22Rv1 (cell line): ENCODE measurements around the gene CYP26C1.

Experiments
- H3K27ac ChIP-seq: fragments of 450-650 bp; 2 replicates; pipeline ENCODE4 v1.5.1; 2017
- ZFX ChIP-seq: fragments of 450-650 bp; IDR thresholded peaks from 2 replicates; pipeline ENCODE4 v1.6.1; 2017; ENCODE audit warnings: antibody characterized with exemption, borderline replicate concordance
- TF ChIP-seq, protein P1 (sequence below): fragments of 450-650 bp; IDR thresholded peaks from 2 replicates; pipeline ENCODE4 v1.5.1; 2017; ENCODE audit warnings: mild to moderate bottlenecking

The CYP26C1 gene

DNA sequence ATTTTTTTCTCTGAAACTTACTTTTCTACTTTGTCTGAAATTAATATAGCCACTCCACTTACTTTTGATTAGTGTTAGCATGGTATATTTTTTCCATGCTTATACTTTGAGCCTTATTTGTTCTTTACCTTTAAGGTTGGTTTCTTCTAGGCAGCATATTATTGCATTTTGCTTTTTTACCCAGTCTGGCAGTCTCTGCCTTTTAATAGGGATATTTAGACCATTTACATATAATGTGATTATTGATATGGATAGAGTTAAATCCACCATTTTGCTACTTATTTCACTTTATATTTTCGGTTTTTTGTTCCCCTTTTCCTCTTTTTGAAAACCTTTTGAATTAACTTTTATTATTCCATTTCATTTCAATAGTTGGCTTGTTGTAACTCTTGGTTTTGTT lies 43.4 kb downstream of the CYP26C1 start:
- H3K27ac ChIP-seq: no peak overlapping the region

DNA sequence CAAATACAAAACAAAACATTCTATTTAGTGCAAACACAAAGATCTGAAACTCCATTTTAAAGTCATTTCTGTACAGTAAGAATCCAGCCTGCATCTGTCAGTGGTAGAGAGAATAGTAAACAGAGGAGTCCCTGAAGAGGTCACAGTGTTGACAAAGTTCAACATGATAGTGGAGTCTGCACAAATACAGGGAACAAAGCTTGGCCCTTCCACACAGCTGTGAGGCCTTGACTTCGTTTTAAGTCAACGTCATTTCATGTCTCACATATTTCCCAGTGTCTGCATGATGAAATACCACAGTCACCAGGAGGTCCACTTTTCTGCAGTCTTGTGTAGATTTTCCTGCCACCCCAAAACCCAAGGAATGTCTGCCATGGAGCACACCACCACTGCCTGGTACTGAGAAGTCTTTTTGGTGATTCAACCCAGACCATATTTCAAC lies 46.1 kb downstream of the CYP26C1 start:
- TF ChIP-seq, protein P1, sequence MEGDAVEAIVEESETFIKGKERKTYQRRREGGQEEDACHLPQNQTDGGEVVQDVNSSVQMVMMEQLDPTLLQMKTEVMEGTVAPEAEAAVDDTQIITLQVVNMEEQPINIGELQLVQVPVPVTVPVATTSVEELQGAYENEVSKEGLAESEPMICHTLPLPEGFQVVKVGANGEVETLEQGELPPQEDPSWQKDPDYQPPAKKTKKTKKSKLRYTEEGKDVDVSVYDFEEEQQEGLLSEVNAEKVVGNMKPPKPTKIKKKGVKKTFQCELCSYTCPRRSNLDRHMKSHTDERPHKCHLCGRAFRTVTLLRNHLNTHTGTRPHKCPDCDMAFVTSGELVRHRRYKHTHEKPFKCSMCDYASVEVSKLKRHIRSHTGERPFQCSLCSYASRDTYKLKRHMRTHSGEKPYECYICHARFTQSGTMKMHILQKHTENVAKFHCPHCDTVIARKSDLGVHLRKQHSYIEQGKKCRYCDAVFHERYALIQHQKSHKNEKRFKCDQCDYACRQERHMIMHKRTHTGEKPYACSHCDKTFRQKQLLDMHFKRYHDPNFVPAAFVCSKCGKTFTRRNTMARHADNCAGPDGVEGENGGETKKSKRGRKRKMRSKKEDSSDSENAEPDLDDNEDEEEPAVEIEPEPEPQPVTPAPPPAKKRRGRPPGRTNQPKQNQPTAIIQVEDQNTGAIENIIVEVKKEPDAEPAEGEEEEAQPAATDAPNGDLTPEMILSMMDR: no peak
- TF ChIP-seq ZFX: no peak
- H3K27ac ChIP-seq: no peak overlapping the region

More for the DNA sequence above, 43.4 kb downstream of the CYP26C1 start:
- TF ChIP-seq ZFX: no peak
- TF ChIP-seq, protein P1: no peak

DNA sequence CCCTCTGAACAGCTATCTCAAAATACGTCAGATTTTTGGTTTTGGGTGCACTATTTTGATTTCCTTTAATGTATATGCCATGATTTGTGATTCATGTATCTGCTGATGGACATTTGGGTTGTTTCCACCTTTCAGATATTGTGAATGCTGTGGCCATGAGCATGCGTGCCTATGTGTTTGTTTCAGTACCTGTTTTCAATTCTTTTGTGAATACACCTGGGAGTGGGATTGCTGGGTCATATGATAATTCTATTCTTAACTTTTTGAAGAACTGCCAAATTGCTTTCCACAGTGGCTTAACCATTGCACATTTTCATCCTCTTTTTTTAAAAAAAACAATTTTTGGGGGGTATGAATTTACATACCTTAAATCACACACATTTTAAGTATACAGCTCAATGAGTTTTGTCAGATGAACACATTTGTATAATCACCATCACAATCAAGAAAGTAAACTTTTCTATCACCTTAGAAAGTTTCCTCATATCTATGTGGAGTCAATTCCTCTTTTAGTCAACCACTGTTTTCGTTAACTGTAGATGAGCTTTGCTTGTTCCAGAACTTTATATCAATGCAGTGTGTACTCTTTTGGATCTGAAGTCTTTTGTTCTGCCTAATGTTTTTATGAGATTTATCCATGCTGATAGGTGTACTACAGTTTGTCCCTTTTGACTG lies 50.0 kb downstream of the CYP26C1 start:
- no peak for TF ChIP-seq ZFX
- TF ChIP-seq, protein P1: no peak
- H3K27ac ChIP-seq: no peak overlapping the region

DNA sequence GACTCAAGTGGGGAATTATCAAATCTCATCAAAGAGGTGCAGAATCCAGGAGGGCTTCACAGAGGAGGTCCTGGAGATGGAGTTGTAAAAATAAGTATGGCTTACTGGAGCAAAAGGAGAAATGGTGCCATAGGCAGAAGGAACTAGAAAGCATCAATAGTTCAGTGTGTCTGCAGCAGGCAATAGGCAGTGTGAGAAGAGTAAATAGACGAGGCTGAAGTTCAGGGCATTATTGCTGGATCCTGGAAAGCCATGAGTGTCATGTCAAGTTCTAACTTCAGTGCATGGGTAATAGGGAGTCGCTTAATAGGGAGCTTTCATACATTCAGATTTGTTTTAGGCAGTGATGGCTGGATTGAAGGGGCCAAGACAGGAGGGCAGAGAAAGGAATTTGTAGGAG lies 52.4 kb downstream of the CYP26C1 start:
- TF ChIP-seq, protein P1: no peak
- no peak for TF ChIP-seq ZFX
- H3K27ac ChIP-seq: no peak overlapping the region

DNA sequence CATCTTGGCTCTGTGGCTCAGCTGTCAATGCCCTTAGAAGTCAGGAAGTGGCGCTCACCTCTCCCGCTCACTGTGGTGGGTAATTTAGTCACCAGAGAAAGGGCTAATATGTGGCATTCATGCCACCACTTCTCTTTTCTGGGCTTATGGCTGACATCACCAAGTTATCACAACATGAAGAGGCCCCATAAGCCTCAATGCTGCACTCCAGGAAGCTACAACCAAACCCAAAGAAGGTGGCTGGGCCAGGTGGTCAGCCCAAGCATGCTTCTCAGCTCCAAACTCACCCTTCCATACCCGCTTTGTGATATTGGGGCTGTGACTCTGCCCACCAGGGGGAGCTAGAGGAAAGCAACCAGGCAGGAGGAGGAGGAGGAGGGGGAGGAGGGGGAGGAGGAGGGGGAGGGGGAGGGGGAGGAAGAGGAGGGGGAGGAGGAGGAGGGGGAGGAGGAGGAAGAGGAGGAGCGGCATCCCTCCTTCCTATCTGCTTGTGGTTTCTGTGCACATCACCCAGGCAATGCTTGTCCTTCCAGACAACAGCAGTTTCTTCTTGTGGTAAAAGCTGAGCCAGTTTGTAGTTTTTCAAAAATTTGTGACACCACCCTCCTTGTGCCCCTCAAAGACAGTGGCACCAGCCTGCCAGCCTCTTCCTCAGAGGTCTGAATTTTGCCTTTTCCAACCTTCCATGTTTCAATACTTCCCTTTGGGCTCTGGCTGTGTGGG lies 55.2 kb downstream of the CYP26C1 start:
- no peak overlapping the region for H3K27ac ChIP-seq
- TF ChIP-seq, protein P1: peak; percentile 48
- no peak for TF ChIP-seq ZFX
